Measurements from ENCODE around the gene TTC39B. TPM values are rescaled to one million over a fixed set of nuclear protein-coding genes. Genes with fewer than 3 reads are reported as not detected.

The TTC39B gene
- total RNA-seq, 1 donor from 2014 or later = 2.7 TPM

DNA sequence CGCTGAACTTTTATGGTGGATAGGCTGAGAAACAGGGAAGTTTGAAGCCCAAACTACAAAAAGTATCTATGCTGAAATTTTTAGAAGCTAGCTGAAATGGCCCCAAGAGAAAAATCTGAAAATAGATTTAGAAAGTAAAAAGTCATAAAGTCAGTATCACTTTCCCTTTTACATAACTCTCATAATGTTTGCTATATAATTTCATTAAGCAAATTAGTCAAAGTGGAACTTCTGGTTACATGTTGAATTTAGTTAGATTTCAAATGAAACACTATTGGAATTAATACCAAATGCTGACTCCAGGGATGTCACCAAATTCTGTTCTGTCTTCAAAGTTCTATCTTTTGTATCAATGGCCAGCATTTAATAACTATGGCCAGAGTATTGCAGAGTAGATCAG is 126.9 kb downstream of the TTC39B start:
- H3K27me3 ChIP-seq = no peaks in the 10 kb centered on the region
- H3K4me1 ChIP-seq = no peaks in the 10 kb centered on the region
- TF ChIP-seq, protein P1, sequence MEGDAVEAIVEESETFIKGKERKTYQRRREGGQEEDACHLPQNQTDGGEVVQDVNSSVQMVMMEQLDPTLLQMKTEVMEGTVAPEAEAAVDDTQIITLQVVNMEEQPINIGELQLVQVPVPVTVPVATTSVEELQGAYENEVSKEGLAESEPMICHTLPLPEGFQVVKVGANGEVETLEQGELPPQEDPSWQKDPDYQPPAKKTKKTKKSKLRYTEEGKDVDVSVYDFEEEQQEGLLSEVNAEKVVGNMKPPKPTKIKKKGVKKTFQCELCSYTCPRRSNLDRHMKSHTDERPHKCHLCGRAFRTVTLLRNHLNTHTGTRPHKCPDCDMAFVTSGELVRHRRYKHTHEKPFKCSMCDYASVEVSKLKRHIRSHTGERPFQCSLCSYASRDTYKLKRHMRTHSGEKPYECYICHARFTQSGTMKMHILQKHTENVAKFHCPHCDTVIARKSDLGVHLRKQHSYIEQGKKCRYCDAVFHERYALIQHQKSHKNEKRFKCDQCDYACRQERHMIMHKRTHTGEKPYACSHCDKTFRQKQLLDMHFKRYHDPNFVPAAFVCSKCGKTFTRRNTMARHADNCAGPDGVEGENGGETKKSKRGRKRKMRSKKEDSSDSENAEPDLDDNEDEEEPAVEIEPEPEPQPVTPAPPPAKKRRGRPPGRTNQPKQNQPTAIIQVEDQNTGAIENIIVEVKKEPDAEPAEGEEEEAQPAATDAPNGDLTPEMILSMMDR (IDR thresholded peaks at IDR 0.05) = no peak
- no peak overlapping the region for H3K4me3 ChIP-seq
- H3K9me3 ChIP-seq = no peaks in the 10 kb centered on the region
- H3K27ac ChIP-seq = no peak overlapping the region
- DNase-seq (ENCODE audit: low spot score in 2 of 2) = no peak
- peaks cover 8 to 34% of the 10 kb centered on the region in 2 donors for H3K36me3 ChIP-seq
- intact Hi-C loops (cut with DNase I) = no loop called here

DNA sequence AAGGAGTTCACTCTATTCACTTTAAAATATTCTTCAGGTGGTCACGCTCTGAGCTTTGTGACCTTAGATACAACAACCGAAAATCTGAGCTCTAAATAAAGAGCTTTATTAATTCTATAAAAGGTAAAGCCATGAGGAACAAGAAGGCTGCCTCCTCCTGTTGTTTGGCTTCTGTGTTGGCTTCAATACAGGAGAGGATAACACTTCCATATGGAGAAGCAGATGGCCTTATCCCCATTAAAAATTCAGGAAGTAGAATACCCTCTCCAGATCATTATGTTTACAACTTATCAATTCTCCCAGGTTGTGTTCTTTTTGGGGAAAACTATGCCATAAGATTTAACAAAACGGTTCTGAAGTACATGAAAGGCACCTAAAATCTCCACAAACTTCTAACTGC is 128.4 kb downstream of the TTC39B start:
- Histone ChIP-seq H3K9me3 (no peaks in the 10 kb centered on the region), H3K36me3 (peaks cover 8 to 28% of the 10 kb centered on the region in 2 donors), H3K4me1 (no peaks in the 10 kb centered on the region), H3K4me3 (no peak overlapping the region), H3K27ac (no peak overlapping the region), H3K27me3 (no peaks in the 10 kb centered on the region)
- TF ChIP-seq, protein P1 (IDR thresholded peaks at IDR 0.05) = no peak
- DNase-seq (ENCODE audit: low spot score in 2 of 2) = no peak
- intact Hi-C loops (cut with DNase I) = no loop called here

DNA sequence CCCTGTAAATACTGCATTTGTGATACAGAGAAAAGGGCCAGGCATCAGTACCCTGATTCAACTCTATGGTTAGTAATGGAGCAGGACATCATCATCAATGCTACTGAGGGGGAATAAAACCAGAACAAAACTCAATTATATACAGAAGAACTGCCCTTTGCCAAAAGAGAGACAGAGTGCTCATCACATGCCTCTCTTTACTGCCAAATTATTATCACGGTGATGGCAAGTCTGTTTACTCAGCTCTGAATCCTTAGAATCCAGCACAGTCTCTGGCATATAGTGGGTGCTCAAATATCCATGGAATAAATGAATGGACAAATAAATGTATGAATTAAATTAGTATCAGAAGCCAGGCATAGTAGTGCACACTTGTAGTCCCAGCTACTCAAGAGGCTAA is 130.2 kb downstream of the TTC39B start:
- intact Hi-C loops (cut with DNase I) = no loop called here
- TF ChIP-seq, protein P1 (IDR thresholded peaks at IDR 0.05) = no peak
- Histone ChIP-seq H3K27ac (no peak overlapping the region), H3K9me3 (no peaks in the 10 kb centered on the region), H3K4me3 (no peak overlapping the region), H3K27me3 (no peaks in the 10 kb centered on the region), H3K36me3 (peaks cover 3 to 23% of the 10 kb centered on the region in 2 donors), H3K4me1 (no peaks in the 10 kb centered on the region)
- no peak for DNase-seq (ENCODE audit: low spot score in 2 of 2)

DNA sequence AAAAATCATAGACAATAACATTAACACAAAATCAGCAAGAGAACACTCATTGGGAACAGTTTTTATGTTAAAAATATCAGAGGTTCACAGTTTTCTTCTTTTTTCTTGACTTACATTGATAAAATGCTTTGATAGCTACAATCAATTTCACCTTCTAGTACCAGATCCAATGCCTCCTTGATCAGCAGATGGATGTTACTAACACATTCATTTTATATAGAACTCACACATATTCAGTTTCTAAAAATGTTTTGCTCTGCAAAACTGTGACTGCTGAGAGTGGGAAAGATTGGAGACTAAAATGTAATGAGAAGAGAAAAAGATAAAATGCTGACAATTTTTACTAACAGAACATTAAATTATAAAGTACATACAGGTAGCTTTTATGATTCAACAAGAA is 143.1 kb downstream of the TTC39B start:
- H3K4me1 ChIP-seq = no peaks in the 10 kb centered on the region
- H3K9me3 ChIP-seq = no peaks in the 10 kb centered on the region
- DNase-seq (ENCODE audit: low spot score in 2 of 2) = no peak
- H3K4me3 ChIP-seq = no peak overlapping the region
- TF ChIP-seq, protein P1 (IDR thresholded peaks at IDR 0.05) = no peak
- H3K27me3 ChIP-seq = no peaks in the 10 kb centered on the region
- no peak overlapping the region for H3K27ac ChIP-seq
- intact Hi-C loops (cut with DNase I) = loop anchor here (5.0 kb wide), 2 partner anchors 48 to 133 kb away; no protein-coding TSS in a partner anchor
- no peaks in the 10 kb centered on the region for H3K36me3 ChIP-seq

DNA sequence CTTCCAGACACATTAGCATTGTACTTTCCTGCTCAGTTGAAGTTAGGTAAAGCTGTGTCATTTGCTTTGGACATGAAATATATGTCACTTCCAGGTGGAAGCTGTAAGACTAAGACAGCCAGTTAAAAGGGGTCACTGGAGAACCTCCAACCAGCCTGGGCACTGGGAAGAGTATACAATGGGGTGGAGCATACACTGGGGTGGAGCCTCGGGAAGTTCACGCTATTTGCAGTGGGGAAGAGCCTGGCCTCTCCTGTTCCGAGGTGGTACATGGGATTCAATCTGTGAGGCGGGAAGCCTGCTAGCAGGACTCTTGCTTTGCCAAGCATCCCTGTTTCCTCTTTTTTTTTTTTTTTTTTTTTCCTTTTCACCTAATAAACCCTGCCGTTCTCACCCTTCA is 145.3 kb downstream of the TTC39B start:
- Histone ChIP-seq H3K9me3 (no peaks in the 10 kb centered on the region), H3K27me3 (no peaks in the 10 kb centered on the region), H3K36me3 (no peaks in the 10 kb centered on the region), H3K27ac (peak overlapping the region in 1 of 2 donors; percentile 45), H3K4me3 (no peak overlapping the region), H3K4me1 (peaks cover 15 to 17% of the 10 kb centered on the region in 2 donors)
- TF ChIP-seq, protein P1 (IDR thresholded peaks at IDR 0.05) = no peak
- intact Hi-C loops (cut with DNase I) = loop anchor here (5.0 kb wide), 2 partner anchors 51 to 136 kb away; no protein-coding TSS in a partner anchor
- no peak for DNase-seq (ENCODE audit: low spot score in 2 of 2)

DNA sequence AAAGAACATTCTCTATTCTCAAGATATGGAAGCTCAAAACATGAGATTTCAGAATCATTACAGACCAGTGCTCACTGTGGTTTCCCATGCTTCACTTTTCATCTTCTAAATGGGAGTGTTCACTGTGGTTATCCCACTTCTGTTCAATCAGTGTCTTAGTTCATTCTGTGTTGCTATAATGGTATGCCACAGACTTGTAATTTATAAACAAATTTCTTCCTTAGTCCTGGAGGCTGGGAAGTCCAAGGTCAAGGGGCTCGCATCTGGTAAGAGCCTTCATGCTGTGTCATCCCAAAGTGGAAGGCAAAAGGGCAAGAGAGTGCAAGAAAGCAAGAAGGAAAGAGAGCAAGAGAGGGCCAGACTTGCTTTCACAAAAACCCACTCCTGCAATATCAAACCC is 146.3 kb downstream of the TTC39B start:
- intact Hi-C loops (cut with DNase I) = loop anchor here (5.0 kb wide), 2 partner anchors 52 to 137 kb away; no protein-coding TSS in a partner anchor
- no peak for DNase-seq (ENCODE audit: low spot score in 2 of 2)
- no peaks in the 10 kb centered on the region for H3K9me3 ChIP-seq
- no peak overlapping the region for H3K4me3 ChIP-seq
- TF ChIP-seq, protein P1 (IDR thresholded peaks at IDR 0.05) = no peak
- peak overlapping the region in 1 of 2 donors; percentile 93 for H3K27ac ChIP-seq
- H3K4me1 ChIP-seq = peaks cover 24 to 26% of the 10 kb centered on the region in 2 donors
- H3K36me3 ChIP-seq = no peaks in the 10 kb centered on the region
- H3K27me3 ChIP-seq = no peaks in the 10 kb centered on the region
